CD4-positive, alpha-beta T cell treated with Interferon gamma for 1 hour (primary cell): ENCODE data around the gene LRG1.

Experiments
- DNase-seq: peaks from one replicate; pipeline ENCODE4 v3.0.0-alpha.2; 2020

Gene LRG1

GRCh38 chr19:4491446-4491845, 48.4 kb downstream of the LRG1 start:
- DNase-seq, result no peak

GRCh38 chr19:4488496-4488895, 51.3 kb downstream of the LRG1 start:
- DNase-seq, result no peak

GRCh38 chr19:4487572-4487971, 52.3 kb downstream of the LRG1 start:
- no peak for DNase-seq
